ENCODE measurements around the gene CDH4.

The CDH4 gene

DNA sequence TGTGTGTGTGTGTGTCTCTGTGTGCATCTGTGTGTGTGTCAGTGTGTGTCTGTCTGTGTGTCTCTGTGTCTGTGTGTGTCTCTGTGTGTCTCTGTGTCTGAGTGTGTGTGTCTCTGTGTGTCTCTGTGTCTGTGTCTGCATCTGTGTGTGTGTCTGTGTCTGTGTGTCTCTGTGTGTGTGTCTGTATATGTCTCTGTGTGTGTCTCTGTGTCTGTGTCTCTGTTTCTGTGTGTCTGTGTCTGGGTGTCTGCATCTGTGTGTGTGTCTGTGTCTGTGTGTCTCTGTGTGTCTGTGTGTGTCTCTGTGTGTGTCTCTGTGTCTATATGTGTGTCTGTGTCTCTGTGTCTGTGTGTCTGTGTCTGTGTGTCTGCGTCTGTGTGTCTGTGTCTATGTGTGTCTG, 605.8 kb downstream of the CDH4 start:
- H3K27ac Mint-ChIP-seq, result no peak overlapping the region
- H3K36me3 Mint-ChIP-seq, result no peaks in the 10 kb centered on the region
- no peak for DNase-seq
- H3K27me3 Mint-ChIP-seq, result no peaks in the 10 kb centered on the region
- H3K4me1 Mint-ChIP-seq, result peaks cover 0 to under 1% of the 10 kb centered on the region in 2 donors
- ATAC-seq (replicated peaks), result no peak
- H3K4me3 Mint-ChIP-seq, result no peak overlapping the region
- H3K9me3 Mint-ChIP-seq, result no peaks in the 10 kb centered on the region

DNA sequence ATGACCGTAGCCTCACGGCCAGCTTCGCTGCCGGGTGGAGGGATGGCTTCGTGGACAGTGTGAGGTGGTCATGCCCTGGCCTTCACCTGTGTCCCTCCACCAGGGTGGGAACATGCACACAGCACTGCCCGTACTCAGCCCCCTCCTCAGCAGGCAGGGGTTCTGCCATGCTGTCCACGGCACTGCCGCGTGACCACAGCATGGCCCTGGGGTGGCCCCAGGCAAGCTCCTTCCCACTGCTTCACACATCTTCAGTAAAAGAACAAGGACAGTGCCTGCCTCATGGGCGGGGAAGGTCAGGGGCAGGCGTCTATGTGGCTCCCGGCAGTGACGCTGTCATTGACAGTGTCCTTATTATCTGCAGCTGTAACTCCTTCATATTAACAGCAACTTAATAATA, 607.7 kb downstream of the CDH4 start:
- Mint-ChIP-seq H3K4me3 (no peak overlapping the region), H3K9me3 (no peaks in the 10 kb centered on the region), H3K4me1 (no peaks in the 10 kb centered on the region), H3K36me3 (no peaks in the 10 kb centered on the region), H3K27ac (no peak overlapping the region), H3K27me3 (no peaks in the 10 kb centered on the region)
- no peak for DNase-seq
- no peak for ATAC-seq (replicated peaks)

DNA sequence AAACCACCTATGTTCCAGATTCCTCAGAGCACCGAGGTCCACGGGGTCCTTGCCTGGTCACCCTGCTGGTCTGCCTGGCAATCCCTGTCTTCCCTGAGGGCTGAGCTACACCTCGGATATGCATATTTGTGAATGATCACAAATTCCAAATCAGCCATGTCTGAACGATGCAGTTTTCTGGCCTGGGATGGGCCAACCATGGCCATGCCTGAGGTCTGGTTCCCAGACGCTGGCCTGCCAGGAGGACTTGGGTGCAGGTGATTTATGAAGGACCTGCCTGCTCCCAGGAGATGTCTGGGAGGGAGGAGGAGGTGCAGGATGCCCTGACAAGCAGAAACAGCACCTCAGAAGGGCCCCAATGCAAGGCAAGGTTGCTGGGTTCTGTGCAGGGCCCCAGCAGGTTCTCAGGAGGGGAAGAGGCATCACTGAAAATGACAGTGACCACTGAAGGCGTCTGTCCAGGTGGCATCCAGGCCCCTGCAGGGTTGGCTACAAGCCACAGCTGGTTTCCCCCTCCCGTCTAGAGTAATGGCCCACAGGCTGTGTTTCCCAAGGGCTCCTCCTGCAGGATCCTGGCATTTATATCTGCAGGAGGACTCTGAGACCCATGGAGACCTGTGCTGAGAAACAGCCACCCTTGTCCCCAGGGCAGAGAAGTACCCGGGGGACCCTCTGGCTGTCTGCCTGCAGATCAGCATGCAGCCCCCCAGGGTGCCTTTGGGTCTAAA, 608.4 kb downstream of the CDH4 start:
- H3K9me3 Mint-ChIP-seq, result peaks cover 4 to 5% of the 10 kb centered on the region in 2 donors
- no peak overlapping the region for H3K27ac Mint-ChIP-seq
- no peaks in the 10 kb centered on the region for H3K36me3 Mint-ChIP-seq
- H3K4me3 Mint-ChIP-seq, result no peak overlapping the region
- no peaks in the 10 kb centered on the region for H3K4me1 Mint-ChIP-seq
- DNase-seq (no peak), ATAC-seq (replicated peaks) (no peak)
- H3K27me3 Mint-ChIP-seq, result peaks cover 0 to 4% of the 10 kb centered on the region in 2 donors

- Mint-ChIP-seq H3K27ac (no peak overlapping the region), H3K4me1 (no peaks in the 10 kb centered on the region), H3K36me3 (no peaks in the 10 kb centered on the region), H3K9me3 (peaks cover 5 to 9% of the 10 kb centered on the region in 2 donors), H3K27me3 (peaks cover under 1 to 4% of the 10 kb centered on the region in 2 donors), H3K4me3 (no peak overlapping the region)
- DNase-seq (no peak), ATAC-seq (replicated peaks) (peak in 1 of 2 donors; percentile 59)
These were observed 609.2 kb downstream of the CDH4 start for GRCh38 chr20:61861054-61861841.

- DNase-seq (no peak), ATAC-seq (replicated peaks) (no peak)
- H3K27me3 Mint-ChIP-seq, result peaks cover 4 to 6% of the 10 kb centered on the region in 2 donors
- no peak overlapping the region for H3K4me3 Mint-ChIP-seq
- H3K9me3 Mint-ChIP-seq, result peaks cover 5 to 9% of the 10 kb centered on the region in 2 donors
- no peak overlapping the region for H3K27ac Mint-ChIP-seq
- no peaks in the 10 kb centered on the region for H3K36me3 Mint-ChIP-seq
- H3K4me1 Mint-ChIP-seq, result no peaks in the 10 kb centered on the region
These were observed 609.8 kb downstream of the CDH4 start for GRCh38 chr20:61861858-61862257.

DNA sequence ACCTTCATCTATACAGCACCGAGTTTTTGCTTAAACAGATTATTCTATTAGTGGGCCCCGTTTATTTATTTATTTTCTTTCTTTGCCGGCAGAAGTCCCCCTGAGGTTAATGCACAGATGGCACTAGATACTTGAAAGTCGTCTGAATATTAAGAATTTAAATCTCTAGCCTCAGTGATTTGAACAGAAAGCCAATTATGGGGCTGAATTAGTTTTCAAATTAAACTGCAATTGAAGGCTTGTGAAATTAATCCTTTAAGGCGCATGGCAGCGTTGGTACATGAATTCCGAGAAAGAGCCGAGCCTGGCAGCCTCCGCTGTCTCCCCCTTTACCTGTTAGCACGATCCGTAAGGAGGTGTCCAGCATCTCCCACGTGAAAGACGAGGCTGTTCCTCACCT, 610.8 kb downstream of the CDH4 start:
- H3K27ac Mint-ChIP-seq, result no peak overlapping the region
- DNase-seq, result no peak
- no peak overlapping the region for H3K4me3 Mint-ChIP-seq
- no peak for ATAC-seq (replicated peaks)
- peaks cover 5 to 9% of the 10 kb centered on the region in 2 donors for H3K9me3 Mint-ChIP-seq
- H3K36me3 Mint-ChIP-seq, result no peaks in the 10 kb centered on the region
- no peaks in the 10 kb centered on the region for H3K4me1 Mint-ChIP-seq
- peaks cover 4 to 6% of the 10 kb centered on the region in 2 donors for H3K27me3 Mint-ChIP-seq

- H3K36me3 Mint-ChIP-seq, result no peaks in the 10 kb centered on the region
- peaks cover 4 to 6% of the 10 kb centered on the region in 2 donors for H3K27me3 Mint-ChIP-seq
- no peak overlapping the region for H3K27ac Mint-ChIP-seq
- no peak for DNase-seq
- H3K4me3 Mint-ChIP-seq, result no peak overlapping the region
- no peaks in the 10 kb centered on the region for H3K4me1 Mint-ChIP-seq
- peaks cover 5 to 9% of the 10 kb centered on the region in 2 donors for H3K9me3 Mint-ChIP-seq
- ATAC-seq (replicated peaks), result no peak
These were observed 612.4 kb downstream of the CDH4 start for GRCh38 chr20:61864481-61864880.

DNA sequence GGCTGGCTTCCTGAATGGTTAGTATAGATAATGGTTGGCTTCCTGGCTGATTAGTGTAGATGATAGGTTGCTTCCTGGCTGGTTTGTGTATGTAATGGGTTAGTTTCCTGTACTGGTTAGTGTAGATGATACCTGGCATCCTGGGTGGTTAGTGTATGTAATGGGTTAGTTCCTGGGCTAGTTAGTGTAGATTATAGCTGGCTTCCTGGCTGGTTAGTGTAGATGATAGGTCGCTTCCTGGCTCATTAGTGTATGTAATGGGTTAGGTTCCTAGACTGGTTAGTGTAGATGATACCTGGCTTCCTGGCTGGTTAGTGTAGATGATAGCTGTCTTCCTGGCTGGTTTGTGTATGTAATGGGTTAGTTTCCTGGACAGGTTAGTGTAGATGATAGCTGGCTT, 613.3 kb downstream of the CDH4 start:
- H3K36me3 Mint-ChIP-seq, result no peaks in the 10 kb centered on the region
- H3K4me1 Mint-ChIP-seq, result no peaks in the 10 kb centered on the region
- DNase-seq (no peak), ATAC-seq (replicated peaks) (no peak)
- no peak overlapping the region for H3K4me3 Mint-ChIP-seq
- H3K27ac Mint-ChIP-seq, result no peak overlapping the region
- H3K9me3 Mint-ChIP-seq, result peaks cover 5 to 9% of the 10 kb centered on the region in 2 donors
- peaks cover 4 to 6% of the 10 kb centered on the region in 2 donors for H3K27me3 Mint-ChIP-seq

- Mint-ChIP-seq H3K4me3 (no peak overlapping the region), H3K4me1 (no peaks in the 10 kb centered on the region), H3K27me3 (peaks cover 4 to 6% of the 10 kb centered on the region in 2 donors), H3K27ac (no peak overlapping the region), H3K36me3 (no peaks in the 10 kb centered on the region), H3K9me3 (peaks cover 5 to 9% of the 10 kb centered on the region in 2 donors)
- DNase-seq (no peak), ATAC-seq (replicated peaks) (no peak)
These were observed 614.1 kb downstream of the CDH4 start for GRCh38 chr20:61866165-61866564.

- DNase-seq (no peak), ATAC-seq (replicated peaks) (no peak)
- Mint-ChIP-seq H3K27me3 (peaks cover 4 to 6% of the 10 kb centered on the region in 2 donors), H3K27ac (no peak overlapping the region), H3K36me3 (no peaks in the 10 kb centered on the region), H3K4me1 (no peaks in the 10 kb centered on the region), H3K9me3 (peaks cover 5 to 9% of the 10 kb centered on the region in 2 donors), H3K4me3 (no peak overlapping the region)
These were observed 615.9 kb downstream of the CDH4 start for GRCh38 chr20:61868006-61868405.

DNA sequence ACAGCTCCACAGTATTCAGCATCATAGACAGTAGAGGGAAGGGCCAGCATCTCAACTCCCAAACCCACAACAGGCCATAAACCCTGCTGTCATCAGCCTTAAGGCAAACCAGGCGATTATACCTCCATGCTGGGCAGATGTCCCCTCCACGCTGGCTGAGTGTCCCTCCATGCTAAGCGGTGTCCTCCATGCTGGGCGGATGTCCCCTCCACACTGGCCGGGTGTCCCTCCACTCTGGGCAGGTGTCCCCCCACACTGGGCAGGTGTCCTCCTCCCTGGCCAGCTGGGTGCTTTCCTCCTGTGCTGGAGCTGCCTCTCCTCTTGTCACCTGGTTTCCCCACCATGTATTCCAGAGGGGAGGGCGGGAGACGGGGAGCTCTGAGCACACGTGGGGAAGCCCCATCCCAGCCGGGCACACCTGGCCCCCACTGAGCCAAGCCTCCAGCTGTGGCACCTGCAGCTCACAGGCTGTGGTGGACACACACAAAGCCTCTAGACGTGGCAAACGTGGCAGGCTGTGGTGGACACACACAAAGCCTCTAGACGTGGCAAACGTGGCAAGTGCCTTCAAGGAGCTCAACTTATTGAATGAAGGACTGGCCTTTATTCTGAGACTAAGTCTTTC, 616.5 kb downstream of the CDH4 start:
- H3K4me3 Mint-ChIP-seq, result no peak overlapping the region
- no peaks in the 10 kb centered on the region for H3K36me3 Mint-ChIP-seq
- DNase-seq (no peak), ATAC-seq (replicated peaks) (no peak)
- no peak overlapping the region for H3K27ac Mint-ChIP-seq
- peaks cover 5 to 9% of the 10 kb centered on the region in 2 donors for H3K9me3 Mint-ChIP-seq
- peaks cover 4 to 6% of the 10 kb centered on the region in 2 donors for H3K27me3 Mint-ChIP-seq
- no peaks in the 10 kb centered on the region for H3K4me1 Mint-ChIP-seq

GRCh38 chr20:61869750-61870507, 617.9 kb downstream of the CDH4 start:
- H3K27ac Mint-ChIP-seq, result no peak overlapping the region
- DNase-seq (no peak), ATAC-seq (replicated peaks) (no peak)
- H3K4me1 Mint-ChIP-seq, result no peaks in the 10 kb centered on the region
- peaks cover 5 to 9% of the 10 kb centered on the region in 2 donors for H3K9me3 Mint-ChIP-seq
- no peaks in the 10 kb centered on the region for H3K36me3 Mint-ChIP-seq
- H3K4me3 Mint-ChIP-seq, result no peak overlapping the region
- H3K27me3 Mint-ChIP-seq, result peaks cover 4 to 6% of the 10 kb centered on the region in 2 donors

GRCh38 chr20:61871160-61871559, 619.1 kb downstream of the CDH4 start:
- Mint-ChIP-seq H3K27ac (no peak overlapping the region), H3K27me3 (peaks cover 0 to 6% of the 10 kb centered on the region in 2 donors), H3K4me1 (no peaks in the 10 kb centered on the region), H3K9me3 (no peaks in the 10 kb centered on the region), H3K4me3 (no peak overlapping the region), H3K36me3 (no peaks in the 10 kb centered on the region)
- ATAC-seq (replicated peaks) (no peak), DNase-seq (no peak)

GRCh38 chr20:61871913-61872312, 619.9 kb downstream of the CDH4 start:
- H3K27me3 Mint-ChIP-seq, result no peaks in the 10 kb centered on the region
- H3K9me3 Mint-ChIP-seq, result no peaks in the 10 kb centered on the region

More at GRCh38 chr20:61871913-61872312, 619.9 kb downstream of the CDH4 start:
- Mint-ChIP-seq H3K36me3 (no peaks in the 10 kb centered on the region), H3K4me1 (no peaks in the 10 kb centered on the region), H3K4me3 (no peak overlapping the region), H3K27ac (no peak overlapping the region)
- ATAC-seq (replicated peaks), result no peak
- DNase-seq, result no peak
